OCI-M2 (cell line): Measurements from ENCODE around the gene TSPEAR.
"Not testable (repeated sequence)": the region's sequence is repeated elsewhere in the genome, so short reads cannot be mapped to it uniquely, and the experiment has no call there.

Source experiments
- DNase-seq: peaks from one replicate; lab custom pipeline; 2025; ENCODE audit not compliant: unreplicated experiment; lab: John Stamatoyannopoulos, UW

Gene TSPEAR

GRCh38 chr21:44592446-44593311 is 118.7 kb downstream of the TSPEAR start, which contains the start of gene KRTAP10-6:
KRTAP10-6 (minus strand) TSS chr21:44592505; CDS start chr21:44592484, 21 bp downstream.
- DNase-seq, result no peak

- DNase-seq, result not testable (repeated sequence)
Measured at GRCh38 chr21:44591801-44592130, 119.6 kb downstream of the TSPEAR start.

- not testable (repeated sequence) for DNase-seq
Measured at GRCh38 chr21:44590897-44591800, 120.2 kb downstream of the TSPEAR start.

GRCh38 chr21:44590311-44590721 is 121.1 kb downstream of the TSPEAR start:
- DNase-seq, result no peak

- DNase-seq, result no peak
Measured at GRCh38 chr21:44589586-44590305, 121.6 kb downstream of the TSPEAR start.

- no peak for DNase-seq
Measured at GRCh38 chr21:44589094-44589493, 122.3 kb downstream of the TSPEAR start.

GRCh38 chr21:44585892-44586291 is 125.5 kb downstream of the TSPEAR start:
- no peak for DNase-seq

GRCh38 chr21:44583800-44584147 is 127.6 kb downstream of the TSPEAR start:
- DNase-seq, result no peak

- no peak for DNase-seq
Measured at GRCh38 chr21:44583089-44583799, 128.1 kb downstream of the TSPEAR start.

GRCh38 chr21:44582055-44582454 is 129.3 kb downstream of the TSPEAR start:
- DNase-seq, result no peak

- no peak for DNase-seq
Measured at GRCh38 chr21:44581158-44581557, 130.2 kb downstream of the TSPEAR start.

- DNase-seq, result not testable (repeated sequence)
Measured at GRCh38 chr21:44580231-44580821, 131.0 kb downstream of the TSPEAR start, which contains the start of gene KRTAP10-5. KRTAP10-5 (minus strand) TSS chr21:44580604; CDS start chr21:44580578, 26 bp downstream.

GRCh38 chr21:44579833-44580144 is 131.6 kb downstream of the TSPEAR start:
- DNase-seq, result no peak

GRCh38 chr21:44579056-44579832 is 132.1 kb downstream of the TSPEAR start:
- no peak for DNase-seq

- no peak for DNase-seq
Measured at GRCh38 chr21:44578371-44579055, 132.9 kb downstream of the TSPEAR start.

GRCh38 chr21:44576025-44576420 is 135.3 kb downstream of the TSPEAR start:
- no peak for DNase-seq

GRCh38 chr21:44575307-44576024 is 135.9 kb downstream of the TSPEAR start:
- no peak for DNase-seq
